GM19372 (cell line): ENCODE data around the gene CNOT10.

ENCODE experiments used
- ATAC-seq: cut with Tn5 transposase; IDR thresholded peaks from one replicate; pipeline ENCODE4 v1.9.1; 2021; ENCODE audit warnings: mild to moderate bottlenecking, low read depth, moderate library complexity; ENCODE audit not compliant: unreplicated experiment

The CNOT10 gene

GRCh38 chr3:32815841-32816438 lies 131.0 kb downstream of the CNOT10 start:
- no peak for ATAC-seq

GRCh38 chr3:32816439-32817256 lies 131.7 kb downstream of the CNOT10 start:
- ATAC-seq: no peak

- ATAC-seq: no peak
Measured at GRCh38 chr3:32817257-32817557, 132.2 kb downstream of the CNOT10 start.

- ATAC-seq: no peak
Measured at GRCh38 chr3:32817558-32818228, 132.7 kb downstream of the CNOT10 start, which contains the start of gene TRIM71. Gene TRIM71 (plus strand): TSS chr3:32817997. CDS start chr3:32818081, 84 bp downstream.

GRCh38 chr3:32818229-32818969 lies 133.4 kb downstream of the CNOT10 start:
- no peak for ATAC-seq

- no peak for ATAC-seq
Measured at GRCh38 chr3:32818970-32819511, 134.1 kb downstream of the CNOT10 start.

DNA sequence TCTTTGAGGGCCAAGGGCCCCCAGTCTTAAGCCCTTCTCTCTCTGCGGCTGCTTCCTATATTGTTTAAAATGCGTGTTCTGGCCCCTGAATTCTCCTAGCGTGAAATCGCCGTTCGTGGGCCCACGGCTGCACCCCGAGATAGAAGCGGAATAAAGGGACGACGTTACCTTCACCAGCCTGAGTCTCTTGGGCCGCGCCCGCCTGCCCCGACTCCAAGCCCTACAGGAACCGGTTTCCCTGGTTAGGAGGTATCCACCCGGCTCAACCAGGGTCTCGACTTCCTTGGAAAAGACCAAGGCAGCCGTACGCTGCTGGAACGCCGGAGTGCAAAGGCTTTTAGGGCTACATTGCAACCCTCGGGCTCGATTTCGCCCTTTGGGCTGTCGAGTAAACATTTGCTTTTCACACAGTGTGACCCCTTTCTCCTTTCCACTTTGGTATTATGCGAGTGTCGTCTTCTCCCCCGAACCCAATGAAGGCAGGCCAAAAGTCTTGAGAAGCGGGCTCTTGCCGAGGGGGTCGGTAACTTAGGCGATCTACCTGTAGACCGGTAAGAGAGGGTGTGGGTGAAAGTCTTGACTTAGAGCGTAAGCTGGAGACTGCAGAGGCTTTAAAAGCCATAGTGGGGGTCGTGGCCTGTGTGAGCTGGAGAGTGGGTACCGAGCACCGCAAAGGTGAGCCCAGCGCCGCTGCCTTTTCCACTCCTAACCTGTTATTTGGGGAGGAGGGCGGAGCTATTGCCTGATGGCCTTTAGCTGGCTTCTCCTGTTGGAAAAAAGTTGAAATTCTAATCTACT lies 134.8 kb downstream of the CNOT10 start:
- no peak for ATAC-seq

- no peak for ATAC-seq
Measured at GRCh38 chr3:32820430-32820829, 135.4 kb downstream of the CNOT10 start.

DNA sequence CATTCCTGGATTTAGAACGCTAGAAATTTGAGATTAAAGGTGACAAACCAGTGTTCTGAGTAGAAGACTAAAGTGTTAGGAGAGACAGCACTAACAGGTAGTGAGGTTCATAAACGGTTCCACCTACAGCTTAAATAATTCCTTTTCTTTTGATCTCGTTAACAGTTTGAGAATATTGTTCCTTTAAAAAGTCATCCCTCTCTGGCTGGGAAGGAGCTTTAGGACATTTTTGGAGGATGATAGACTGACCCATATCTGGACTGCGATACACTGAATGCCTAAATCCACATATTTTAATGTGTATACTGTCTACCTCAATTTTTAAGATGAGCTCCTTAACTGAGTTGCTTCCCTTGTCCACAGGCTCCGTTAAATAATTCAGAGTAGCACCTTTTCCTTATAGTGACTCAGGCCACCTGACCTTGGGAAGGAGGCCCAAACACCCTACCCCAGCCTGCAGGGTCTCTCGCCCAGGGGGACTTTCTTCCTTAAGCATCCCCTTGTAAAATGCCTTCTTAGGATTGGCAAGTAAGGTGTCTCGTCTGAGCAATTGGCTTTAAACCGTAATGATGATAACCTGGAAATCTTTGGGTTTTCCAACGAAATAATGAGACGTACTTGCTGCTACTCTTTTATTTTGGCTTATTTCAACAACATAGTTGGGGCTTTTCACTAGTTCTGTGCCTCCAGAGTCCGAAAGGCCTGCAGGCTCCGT lies 136.1 kb downstream of the CNOT10 start:
- no peak for ATAC-seq

GRCh38 chr3:32821686-32822296 lies 136.8 kb downstream of the CNOT10 start:
- ATAC-seq: no peak

- ATAC-seq: no peak
Measured at GRCh38 chr3:32822609-32823498, 137.9 kb downstream of the CNOT10 start.
